GM18907 (cell line): ENCODE results near the gene WDR90.
A peak's percentile ranks its signal among the peaks of the same experiment; 100 is the strongest.

Experiments
- ATAC-seq: cut with Tn5 transposase; IDR thresholded peaks from one replicate; pipeline ENCODE4 v1.9.1; 2021; ENCODE audit warnings: mild to moderate bottlenecking, moderate library complexity; ENCODE audit not compliant: unreplicated experiment

Gene WDR90

DNA sequence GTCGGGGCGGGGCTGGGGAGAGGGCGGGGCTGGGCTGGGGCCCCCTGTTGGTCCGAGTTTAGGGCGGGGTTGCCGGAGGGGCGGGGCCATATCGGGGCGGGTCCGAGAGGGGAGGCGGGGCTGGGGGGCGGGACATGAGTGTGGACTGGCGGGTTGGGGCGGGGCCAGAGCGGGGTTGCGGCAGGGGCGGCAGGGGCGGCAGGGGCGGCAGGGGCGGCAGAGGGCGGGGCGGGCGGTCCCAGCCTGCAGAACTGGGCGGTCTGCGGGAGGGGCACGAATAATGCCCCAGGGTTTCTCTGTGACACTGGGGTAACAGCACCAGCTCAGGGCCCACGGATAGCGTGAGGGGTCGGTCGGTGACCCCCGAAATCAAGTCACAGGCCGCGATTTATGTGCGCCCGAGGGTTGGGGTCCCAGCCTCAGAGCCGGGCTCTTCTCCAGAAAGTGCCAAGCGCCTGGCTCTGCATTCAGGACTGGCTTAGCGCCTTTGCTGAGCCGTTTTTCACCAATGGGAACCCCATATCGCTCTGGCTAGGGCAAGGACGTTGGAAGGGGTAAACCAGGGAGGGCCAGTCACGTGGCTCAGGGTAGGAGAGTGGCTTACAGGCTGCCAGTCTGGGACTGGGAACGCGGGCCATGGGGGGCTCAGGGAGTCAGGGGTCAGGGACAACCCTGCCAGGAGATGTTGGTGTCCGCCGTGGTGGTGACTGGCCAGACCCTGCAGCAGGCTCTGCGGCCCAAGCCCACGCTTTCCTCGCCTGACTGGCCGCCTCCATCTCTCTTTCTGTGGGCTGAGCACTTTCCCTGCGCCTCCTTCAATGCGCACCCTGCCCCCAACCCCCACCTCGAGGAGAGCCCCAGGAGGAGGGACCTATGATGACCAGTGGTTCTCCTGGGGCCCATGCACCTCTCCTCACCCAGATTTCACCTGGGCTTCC lies 11.8 kb upstream of the WDR90 start:
- peak; percentile 1 for ATAC-seq

DNA sequence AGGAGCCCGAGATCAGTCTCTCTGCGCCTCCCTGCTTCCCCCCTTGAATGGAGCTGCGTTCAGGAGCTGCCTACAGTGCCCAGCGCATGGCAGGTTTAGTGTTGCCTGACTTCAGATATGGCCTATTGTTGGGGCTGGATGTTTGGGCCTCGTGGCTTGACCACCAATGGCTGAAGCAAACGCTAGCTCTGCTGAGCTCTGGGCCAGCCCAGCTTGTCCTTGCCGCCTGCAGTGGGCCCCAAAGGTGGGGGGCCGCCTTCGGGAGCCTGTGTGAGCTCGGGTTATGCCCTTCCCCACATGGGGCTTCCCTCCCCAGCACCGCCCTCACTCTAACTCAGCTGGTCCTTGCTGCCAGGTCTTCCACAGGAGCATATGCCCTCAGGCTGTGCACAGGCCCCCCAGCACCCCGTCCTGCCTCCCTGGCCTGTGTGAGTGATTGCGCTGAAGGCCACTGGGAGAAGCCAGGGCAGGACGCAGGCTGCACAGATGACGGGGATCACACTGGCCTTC lies 11.1 kb upstream of the WDR90 start:
- no peak for ATAC-seq

DNA sequence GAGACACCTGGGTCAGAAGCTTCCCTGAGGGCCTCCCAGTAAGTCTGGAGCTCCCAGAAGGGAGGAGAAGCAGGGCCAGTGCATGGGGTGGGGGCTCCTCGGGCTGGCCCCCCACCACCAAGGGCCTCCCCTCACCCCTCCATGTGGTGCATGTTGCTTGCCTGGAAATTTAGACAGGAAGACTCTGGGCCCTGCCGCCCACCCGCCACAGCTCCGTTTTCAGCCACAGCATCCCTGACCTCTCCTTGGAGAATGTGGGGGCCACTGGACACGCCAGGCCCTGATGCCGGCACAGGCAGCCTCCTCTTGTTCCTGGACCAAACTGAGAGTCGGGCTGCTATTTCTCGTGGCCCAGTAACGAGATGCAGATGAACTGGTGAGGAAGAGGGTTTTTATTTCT lies 10.3 kb upstream of the WDR90 start:
- ATAC-seq = no peak

DNA sequence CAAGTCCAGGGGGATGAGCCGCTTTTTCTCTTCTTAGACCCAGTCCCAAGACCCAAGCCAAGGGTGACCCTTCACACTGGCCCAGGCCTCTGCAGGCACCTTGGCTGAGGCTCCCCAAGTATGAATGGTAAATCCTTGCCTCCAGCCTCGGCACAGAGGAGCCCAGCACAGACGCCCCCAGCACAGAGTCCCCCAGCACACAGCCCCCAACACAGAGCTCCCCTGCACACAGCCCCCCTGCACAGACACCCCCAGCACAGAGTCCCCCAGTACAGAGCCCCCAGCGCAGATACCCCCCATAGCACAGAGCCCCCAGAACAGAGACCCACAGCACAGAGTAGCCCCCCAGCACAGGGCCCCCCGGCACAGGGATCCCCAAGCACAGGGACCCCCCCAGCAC lies 8.6 kb upstream of the WDR90 start:
- no peak for ATAC-seq

DNA sequence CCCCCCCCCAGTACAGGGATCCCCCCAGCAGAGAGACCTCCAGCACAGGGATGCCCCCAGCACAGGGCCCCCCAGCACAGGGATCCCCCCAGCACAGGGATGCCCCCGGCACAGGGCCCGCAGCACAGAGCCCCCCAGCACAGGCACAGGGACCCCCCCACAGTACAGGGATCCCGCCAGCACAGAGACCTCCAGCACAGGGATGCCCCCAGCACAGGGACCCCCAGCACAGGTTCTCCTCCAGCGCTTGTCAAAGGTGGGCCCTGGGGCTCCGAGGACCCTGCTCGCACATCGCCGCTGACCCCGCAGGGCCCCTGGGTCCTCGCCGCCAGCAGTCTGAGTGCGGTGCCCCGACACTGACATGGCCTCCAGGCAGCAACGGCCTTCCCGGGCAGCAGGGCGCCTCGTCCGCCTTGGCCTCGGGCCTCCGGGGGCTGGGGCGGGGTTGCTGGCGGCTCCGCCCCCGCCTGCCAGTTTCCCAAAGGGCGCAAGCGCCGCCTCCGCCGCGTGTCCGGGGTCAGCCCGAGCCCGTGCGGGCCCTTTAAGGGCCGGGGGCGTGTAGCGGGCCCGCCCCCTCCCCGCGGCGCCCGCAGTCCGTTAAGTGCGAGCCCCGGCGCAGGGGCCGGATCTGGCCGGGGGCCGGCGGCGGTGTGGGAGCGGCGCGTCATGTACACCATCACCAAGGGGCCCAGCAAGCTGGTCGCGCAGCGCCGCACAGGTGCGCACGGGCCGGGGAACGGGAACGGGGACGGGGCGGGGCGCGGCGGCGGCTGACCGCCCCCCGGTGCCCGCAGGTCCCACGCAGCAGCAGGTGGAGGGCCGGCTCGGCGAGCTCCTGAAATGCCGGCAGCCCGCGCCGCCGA lies 7.6 kb upstream of the WDR90 start, which contains the start of gene MCRIP2:
MCRIP2 (plus strand) TSS at position 503 of the 863 bp plus-strand sequence; CDS start at position 667, 164 bp downstream.
- peak; percentile 42 for ATAC-seq

DNA sequence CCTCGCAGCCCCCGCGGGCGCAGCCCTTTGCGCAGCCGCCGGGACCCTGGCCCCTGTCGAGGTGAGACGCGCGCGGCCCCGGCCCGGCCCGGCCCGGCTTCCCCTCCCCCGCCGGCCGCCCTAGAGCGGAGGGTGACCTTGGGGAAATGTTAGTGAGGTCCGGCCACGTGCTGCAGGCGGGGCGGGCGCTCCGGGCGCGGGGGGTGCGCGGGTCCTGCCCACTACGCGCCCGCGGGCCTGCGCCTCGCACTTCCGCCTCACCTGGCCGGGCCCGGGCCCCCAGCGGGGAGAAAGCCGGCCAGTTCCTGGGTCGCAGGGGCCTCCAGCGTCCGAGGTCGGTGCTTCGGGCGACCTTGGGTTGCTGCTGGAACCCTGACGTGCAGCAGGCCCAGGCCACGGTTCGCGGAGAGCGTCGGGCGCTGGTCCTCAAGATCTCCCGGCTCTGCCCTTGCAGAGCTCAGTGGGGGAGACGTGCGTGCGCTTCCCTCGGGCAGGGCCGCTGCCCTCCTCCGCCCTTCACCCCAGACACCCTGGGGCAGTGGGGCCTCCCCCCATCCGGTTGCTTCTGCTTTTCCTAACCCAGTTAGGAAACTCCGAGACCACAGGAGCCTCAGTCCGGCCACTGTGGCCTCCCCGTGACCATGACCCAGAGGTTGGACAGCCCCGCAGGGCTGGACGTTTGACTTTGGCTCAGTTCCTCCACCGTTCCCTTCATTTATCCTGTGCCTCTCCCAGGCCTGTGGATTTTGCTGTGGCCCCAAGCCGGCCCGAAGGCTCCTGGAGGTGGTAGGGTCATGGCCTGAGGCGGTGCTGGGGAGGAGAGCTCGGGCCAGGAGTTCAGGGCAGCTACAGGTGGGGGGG lies 6.7 kb upstream of the WDR90 start:
- ATAC-seq = peak; percentile 36

DNA sequence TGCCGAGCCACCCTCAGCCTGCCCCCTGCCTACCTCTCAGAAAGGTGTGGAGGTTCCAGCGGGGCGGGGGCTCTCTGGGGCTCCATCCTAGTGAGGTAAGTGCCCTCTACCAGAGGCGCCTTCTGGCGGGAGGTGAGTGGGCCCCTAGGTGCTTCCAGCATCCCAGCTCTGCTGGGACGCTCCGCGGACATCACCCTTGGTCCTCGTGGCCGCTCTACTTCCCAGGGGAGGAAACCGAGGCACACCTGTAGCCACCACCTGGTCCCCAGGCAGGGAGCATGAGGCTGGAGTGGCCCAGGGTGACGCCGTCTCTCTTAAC lies 6.2 kb upstream of the WDR90 start:
- no peak for ATAC-seq

DNA sequence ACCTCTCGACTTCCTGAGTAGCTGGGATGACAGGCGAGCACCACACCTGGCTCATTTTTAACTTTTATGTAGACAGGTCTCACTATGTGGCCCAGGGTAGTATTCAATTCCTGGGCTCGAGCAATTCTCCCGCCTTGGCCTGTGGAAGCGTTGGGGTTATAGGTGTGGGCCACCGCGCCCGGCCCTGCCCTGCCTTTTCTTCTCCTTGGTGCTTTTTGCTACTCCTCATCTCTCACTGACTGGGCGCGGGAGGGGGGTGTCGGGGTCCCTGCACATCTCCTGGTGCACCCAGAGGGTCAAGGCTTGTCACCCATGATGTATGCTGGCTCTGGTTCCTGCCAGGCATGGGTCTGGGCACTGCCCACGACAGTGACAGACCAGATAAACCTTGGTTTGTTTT lies 4.6 kb upstream of the WDR90 start:
- no peak for ATAC-seq

DNA sequence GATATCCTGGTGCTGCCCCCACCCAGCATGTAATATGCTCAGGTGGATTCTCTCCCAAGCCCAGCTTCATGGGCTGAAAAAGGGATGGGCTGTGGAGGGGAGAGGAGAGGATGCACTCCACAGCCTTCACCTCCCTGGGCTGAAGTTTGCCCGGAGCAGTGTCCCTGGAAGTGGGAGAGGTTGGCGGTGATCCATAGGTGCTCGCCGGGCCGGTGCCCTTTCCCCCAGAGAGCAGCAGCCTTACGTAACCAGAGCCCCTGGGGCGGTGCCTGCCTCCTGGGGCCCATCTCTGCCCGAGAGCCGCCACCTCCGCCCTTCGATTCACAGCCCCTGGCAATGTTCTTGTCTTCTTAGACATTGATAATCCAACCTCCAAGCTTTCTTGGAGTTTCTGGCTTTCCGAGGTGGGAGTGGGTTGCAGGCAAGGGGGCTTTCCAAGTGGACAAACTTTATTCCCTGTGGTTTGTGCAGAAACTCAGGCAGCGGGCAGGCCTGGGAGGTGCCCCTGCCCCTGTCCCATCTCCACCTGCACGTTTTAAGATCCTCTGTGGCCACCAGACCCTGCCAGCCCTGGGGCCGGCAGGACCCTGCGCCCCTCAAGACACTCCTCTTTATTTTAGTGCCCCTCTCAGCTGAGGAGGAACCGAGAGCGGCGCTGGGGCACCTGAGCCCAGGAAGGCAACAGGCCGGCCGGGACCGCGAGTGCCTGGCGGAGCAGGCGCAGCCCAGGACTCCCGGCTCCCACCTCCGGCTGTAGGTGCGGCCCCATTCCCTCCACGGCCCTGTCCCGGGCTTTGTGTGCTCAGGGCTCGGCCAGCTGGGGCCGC lies 3.1 kb upstream of the WDR90 start:
- ATAC-seq = no peak

DNA sequence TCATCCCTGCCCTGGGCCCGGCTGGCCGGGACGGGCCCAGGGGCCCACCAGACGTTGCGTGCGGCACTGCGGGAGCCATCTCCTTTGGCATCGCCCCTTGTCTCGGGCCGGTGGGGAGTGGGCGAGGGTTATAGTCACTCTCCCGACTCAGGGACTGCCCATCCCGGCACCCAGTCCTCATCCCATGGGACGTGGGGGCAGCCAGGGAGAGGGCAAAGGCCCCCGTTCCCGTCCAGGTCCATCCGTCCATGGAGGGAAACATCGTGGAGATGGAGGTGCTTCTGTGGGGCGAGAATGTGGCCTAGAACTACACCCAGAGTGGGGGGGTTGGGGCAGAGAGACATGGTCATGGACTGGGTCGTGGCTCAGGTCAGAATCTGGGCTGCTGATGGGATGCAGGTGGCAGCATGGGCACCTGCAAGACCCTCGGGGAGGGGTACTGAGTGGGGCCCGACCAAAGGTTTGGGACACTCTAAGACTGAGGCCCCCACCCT lies 2.4 kb upstream of the WDR90 start:
- no peak for ATAC-seq

DNA sequence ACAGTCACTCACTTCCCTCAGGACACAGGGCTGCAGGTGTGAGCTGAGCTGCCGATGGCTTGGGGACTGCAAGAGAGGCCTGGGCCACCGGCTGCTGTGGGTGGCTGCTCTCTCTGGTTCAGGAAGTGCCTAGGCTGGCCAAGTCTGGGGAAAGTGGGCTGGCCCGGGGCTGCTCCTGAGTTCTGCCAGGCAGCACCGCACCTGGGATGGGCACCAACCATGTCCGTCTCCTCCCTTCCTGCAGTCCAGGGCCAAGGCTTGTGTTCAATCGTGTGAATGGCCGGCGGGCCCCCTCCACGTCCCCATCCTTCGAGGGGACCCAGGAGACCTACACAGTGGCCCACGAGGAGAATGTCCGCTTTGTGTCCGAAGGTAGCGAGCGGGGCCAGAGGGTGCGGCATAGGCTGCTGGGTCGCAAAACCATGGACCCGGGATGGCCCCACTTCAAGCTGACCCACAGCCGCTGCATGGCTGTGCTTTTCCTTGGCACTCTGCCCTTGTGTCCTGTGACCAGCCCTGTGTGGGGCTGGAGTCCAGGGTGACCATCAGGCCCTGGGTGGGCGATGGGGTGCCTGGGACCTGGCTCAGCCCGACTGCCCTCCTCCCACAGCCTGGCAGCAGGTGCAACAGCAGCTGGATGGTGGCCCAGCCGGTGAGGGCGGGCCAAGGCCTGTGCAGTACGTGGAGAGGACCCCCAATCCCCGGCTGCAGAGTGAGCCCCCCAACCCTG lies 1.8 kb upstream of the WDR90 start:
- ATAC-seq = no peak

DNA sequence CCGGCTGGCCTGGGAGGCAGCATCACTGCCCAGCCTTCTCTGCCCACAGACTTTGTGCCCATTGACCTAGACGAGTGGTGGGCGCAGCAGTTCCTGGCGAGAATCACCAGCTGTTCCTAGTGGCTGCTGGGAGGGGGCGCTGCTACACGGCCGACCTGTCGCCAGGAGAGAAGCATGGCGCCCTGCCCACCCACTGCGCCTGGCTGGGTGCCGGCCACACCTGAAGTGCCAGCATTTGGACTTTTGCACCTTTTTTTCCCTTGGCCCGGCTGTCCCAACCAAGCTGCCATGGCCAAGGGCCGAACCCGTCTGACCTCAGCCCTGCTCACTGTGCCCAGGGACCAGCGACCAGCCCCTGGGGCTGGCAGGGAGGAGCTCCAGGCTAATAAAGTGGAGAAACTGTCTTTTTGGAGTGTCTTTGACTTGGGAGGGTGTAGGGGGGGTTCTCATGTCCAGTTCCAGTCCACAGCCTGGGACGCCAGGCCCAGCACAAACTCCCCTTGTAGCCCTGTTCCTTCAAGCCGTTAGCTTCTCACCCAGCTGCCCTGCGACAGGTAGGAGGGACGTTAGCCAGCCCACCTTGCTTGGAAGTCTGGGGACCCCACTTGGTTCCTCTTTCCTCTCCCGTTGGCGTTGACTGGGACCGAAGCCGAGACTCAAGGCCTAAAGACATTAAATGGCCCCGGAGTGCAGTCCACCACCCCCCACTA lies 939 bp upstream of the WDR90 start:
- no peak for ATAC-seq

DNA sequence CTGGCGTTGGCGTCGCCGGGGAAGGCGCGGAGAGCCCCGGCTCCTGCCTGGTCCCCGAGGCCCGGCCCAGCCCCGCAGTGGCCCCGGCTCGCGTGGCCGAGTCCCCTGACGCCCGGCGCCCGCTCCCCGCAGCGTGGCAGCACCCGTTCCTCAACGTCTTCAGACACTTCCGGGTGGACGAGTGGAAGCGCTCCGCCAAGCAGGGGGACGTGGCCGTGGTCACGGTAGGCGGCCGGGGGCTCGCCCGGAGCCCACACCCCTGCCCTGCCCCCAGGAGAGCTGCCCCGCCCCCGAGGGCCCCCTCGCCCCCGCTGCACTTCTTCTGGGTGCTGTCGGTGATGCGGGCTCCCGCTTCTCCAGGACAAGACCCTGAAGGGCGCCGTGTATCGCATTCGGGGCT lies 466 bp downstream of the WDR90 start:
- peak; percentile 2 for ATAC-seq

DNA sequence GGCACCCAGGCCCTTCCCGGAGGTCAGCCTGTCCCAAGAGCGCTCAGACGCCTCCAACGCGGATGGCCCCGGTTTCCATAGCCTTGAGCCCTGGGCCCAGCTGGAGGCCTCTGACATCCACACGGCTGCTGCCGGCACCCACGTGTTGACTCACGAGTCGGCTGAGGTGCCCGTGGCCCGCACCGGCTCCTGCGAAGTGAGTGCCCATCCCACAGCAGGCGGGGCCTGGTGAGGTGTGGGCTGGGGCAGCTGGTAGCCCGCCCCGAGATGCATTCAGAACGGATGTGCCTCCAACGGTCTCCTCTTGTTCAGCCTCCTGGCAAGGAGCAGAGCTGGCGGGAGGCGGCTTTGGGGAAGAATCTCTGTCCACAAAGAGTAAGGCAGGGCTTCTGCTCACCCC lies 2.7 kb downstream of the WDR90 start:
- ATAC-seq = no peak

DNA sequence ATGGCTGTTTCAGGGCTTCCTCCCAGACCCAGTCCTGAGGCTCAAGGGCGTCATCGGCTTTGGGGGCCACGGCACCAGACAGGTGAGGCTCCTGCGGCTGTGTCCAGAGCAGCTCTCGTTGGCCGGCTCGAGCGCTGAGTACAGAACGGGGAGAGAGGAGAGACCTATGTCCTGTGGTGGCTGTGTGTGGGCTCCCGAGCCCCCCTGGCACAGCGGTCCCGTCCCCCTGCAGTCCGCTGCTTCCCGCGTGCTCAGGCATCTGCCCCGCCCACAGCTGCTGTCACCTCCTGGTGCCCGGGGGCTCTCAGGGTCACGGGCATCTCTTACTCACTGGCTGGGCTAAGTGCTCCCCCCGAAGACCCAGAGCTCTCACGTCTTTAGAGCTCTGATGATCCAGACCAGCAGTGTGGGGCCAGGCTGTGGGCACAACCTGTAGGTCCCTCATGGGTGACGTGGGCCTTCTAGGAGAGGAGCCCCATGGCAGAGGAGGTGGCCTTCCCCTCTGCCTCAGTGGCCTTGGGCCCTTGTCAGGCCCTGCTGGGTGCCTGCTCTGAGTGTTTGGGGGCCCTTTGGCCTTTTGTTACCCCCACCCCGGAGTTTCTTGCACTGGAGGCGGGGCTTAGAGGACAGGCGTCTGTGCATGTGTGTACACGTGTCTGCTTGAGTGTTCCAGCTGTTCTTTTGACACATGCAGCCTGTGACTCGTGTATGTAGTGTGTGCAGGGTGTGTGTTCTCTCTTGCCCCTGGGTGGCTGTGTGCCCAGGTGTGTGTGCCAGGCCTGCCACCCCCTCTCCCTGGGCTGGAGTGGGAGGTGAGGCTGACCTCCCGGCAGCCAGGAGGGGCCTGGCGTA lies 3.5 kb downstream of the WDR90 start:
- ATAC-seq = no peak

DNA sequence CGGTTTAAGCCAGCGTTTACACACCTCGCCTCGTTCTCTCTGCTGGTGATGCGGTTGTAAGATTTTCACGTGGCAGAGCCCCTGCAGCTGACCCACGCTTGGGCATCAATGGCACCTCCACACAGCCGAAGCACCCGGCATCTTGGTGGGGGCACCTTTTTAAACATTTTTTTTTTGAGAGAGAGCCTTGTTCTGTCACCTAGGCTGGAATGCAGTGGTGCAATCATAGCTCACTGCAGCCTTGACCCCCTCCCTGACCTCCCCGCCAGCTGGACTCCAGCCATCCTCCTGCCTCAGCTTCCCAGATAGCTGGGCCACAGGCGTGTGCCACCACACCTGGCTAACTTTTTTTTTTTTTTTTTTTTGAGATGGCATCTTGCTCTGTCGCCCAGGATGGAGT lies 4.9 kb downstream of the WDR90 start:
- no peak for ATAC-seq

DNA sequence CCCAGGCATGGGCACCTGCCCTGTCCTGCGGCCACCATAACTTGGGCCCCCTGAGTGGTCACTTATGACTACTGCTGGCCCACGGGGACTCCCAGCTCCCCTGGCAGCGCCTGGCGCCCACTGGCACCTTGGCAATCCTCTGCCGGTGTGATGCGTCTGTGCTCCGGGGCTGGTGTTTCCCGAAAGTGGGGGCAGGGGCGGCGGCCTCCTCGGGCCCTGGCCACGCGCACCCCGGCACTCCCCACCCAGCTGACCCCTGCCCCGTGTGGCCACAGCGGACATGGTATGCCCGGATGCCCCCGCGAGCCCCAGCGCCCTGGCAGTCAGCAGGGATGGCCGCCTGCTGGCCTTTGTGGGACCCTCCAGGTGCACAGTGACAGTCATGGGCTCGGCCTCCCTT lies 8.3 kb downstream of the WDR90 start:
- no peak for ATAC-seq
